ENCODE measurements around the gene RBM8A. TPM values are rescaled to one million over a fixed set of nuclear protein-coding genes. Genes with fewer than 3 reads are reported as not detected.

The RBM8A gene
- total RNA-seq, 3 donors from 2014 or later (not counting 1 experiment from before 2014, with no cell fraction given) = 172 to 204 (median 200) TPM

DNA sequence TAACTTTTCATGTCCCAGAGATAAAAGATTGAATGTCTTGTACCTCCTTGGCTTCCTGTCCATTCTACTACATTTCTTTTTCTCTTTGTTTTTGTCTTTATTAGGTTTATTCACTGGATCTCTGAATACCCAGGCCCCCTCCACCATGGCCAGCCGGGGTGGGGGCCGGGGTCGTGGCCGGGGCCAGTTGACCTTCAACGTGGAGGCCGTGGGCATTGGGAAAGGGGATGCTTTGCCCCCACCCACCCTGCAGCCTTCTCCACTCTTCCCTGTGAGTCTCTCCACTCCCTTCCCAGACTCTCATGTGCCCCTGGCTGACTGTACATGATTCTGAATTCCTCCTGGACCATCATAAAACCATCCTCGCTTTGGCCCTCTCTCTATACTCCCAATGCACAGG, 47.4 kb upstream of the RBM8A start:
- peaks cover 6% of the 10 kb centered on the region for H3K36me3 ChIP-seq (ENCODE audit: control insufficient read depth, insufficient read depth, low read length)
- H3K27me3 ChIP-seq (ENCODE audit: control insufficient read depth, insufficient read depth, low read length) = no peaks in the 10 kb centered on the region
- peaks cover 4 to 23% of the 10 kb centered on the region in 2 donors for H3K4me1 Mint-ChIP-seq
- H3K4me3 Mint-ChIP-seq = no peak overlapping the region
- no peaks in the 10 kb centered on the region for H3K9me3 ChIP-seq (ENCODE audit: control insufficient read depth, insufficient read depth, low read length)
- ATAC-seq (no peak), DNase-seq (no peak)
- H3K4me1 ChIP-seq (ENCODE audit: control insufficient read depth, insufficient read depth, low read length) = peaks cover 27% of the 10 kb centered on the region
- TF ChIP-seq, protein P1, sequence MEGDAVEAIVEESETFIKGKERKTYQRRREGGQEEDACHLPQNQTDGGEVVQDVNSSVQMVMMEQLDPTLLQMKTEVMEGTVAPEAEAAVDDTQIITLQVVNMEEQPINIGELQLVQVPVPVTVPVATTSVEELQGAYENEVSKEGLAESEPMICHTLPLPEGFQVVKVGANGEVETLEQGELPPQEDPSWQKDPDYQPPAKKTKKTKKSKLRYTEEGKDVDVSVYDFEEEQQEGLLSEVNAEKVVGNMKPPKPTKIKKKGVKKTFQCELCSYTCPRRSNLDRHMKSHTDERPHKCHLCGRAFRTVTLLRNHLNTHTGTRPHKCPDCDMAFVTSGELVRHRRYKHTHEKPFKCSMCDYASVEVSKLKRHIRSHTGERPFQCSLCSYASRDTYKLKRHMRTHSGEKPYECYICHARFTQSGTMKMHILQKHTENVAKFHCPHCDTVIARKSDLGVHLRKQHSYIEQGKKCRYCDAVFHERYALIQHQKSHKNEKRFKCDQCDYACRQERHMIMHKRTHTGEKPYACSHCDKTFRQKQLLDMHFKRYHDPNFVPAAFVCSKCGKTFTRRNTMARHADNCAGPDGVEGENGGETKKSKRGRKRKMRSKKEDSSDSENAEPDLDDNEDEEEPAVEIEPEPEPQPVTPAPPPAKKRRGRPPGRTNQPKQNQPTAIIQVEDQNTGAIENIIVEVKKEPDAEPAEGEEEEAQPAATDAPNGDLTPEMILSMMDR (IDR thresholded peaks at IDR 0.05) = no peak
- intact Hi-C loops (cut with micrococcal nuclease) = loop anchor here (5.0 kb wide), 2 partner anchors 47 to 127 kb away; partner anchors contain the start of genes NUDT17 and RBM8A
- H3K27me3 Mint-ChIP-seq (ENCODE audit: low read depth in 2 of 2) = no peaks in the 10 kb centered on the region
- no peaks in the 10 kb centered on the region for H3K9me3 Mint-ChIP-seq
- over 99% methylated on average over 7 of the region's 7 CpGs for WGBS (ENCODE audit: insufficient coverage)
- H3K27ac ChIP-seq (ENCODE audit: low read length) = no peak overlapping the region
- peak overlapping the region; percentile 45 to 54 for H3K27ac Mint-ChIP-seq
- H3K4me3 ChIP-seq (ENCODE audit: low read length) = no peak overlapping the region
- H3K36me3 Mint-ChIP-seq = no peaks in the 10 kb centered on the region

DNA sequence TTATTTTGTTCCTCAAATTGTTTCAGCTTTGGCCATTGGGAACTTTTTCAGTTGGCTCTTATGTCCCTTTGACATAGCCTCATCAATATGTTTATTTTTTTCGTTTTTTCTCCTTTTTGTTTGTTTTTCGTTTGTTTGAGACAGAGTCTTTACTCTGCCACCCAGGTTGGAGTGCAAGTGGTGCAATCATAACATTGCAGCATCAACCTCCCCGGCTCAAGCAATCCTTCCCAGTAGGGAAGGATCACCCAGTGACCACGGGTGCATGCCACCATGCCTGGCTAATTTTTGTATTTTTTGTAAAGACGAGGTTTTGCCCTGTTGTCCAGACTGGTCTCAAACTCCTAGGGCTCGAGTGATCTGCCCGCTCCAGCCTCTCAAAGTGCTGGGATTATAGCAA, 45.3 kb upstream of the RBM8A start:
- Histone ChIP-seq H3K4me3 (ENCODE audit: low read length) (no peak overlapping the region), H3K36me3 (ENCODE audit: control insufficient read depth, insufficient read depth, low read length) (peaks cover 6% of the 10 kb centered on the region), H3K27ac (ENCODE audit: low read length) (no peak overlapping the region), H3K9me3 (ENCODE audit: control insufficient read depth, insufficient read depth, low read length) (no peaks in the 10 kb centered on the region), H3K4me1 (ENCODE audit: control insufficient read depth, insufficient read depth, low read length) (peaks cover 7% of the 10 kb centered on the region), H3K27me3 (ENCODE audit: control insufficient read depth, insufficient read depth, low read length) (no peaks in the 10 kb centered on the region)
- DNase-seq = no peak
- peaks cover 4 to 31% of the 10 kb centered on the region in 2 donors for H3K4me1 Mint-ChIP-seq
- no peaks in the 10 kb centered on the region for H3K9me3 Mint-ChIP-seq
- no peak overlapping the region for H3K27ac Mint-ChIP-seq
- intact Hi-C loops (cut with micrococcal nuclease) = no loop called here
- TF ChIP-seq, protein P1 (IDR thresholded peaks at IDR 0.05) = no peak
- WGBS (ENCODE audit: insufficient coverage) = 95% methylated on average over 7 of the region's 7 CpGs
- no peak for ATAC-seq
- H3K4me3 Mint-ChIP-seq = no peak overlapping the region
- H3K36me3 Mint-ChIP-seq = peaks cover 5% of the 10 kb centered on the region
- no peaks in the 10 kb centered on the region for H3K27me3 Mint-ChIP-seq (ENCODE audit: low read depth in 2 of 2)

DNA sequence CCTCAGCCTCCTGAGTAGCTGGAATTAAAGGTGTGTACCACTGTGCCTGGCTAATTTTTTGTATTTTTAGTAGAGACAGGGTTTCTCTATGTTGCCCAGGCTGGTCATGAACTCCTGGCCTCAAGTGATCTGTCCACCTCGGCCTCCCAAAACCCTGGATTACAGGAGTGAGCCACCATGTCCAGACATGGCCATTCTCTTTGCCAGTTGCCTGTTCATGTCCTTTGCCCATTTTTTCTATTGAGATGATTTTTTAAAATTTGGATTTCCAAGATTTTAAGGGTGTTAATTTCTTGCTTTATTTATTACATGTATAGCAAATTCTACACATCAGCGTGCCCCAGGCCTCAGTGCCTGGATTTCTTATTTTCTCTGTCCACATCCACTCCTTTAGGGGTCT, 40.0 kb upstream of the RBM8A start:
- peaks cover 8% of the 10 kb centered on the region for H3K36me3 Mint-ChIP-seq
- Histone ChIP-seq H3K27ac (ENCODE audit: low read length) (no peak overlapping the region), H3K27me3 (ENCODE audit: control insufficient read depth, insufficient read depth, low read length) (no peaks in the 10 kb centered on the region), H3K9me3 (ENCODE audit: control insufficient read depth, insufficient read depth, low read length) (no peaks in the 10 kb centered on the region), H3K4me1 (ENCODE audit: control insufficient read depth, insufficient read depth, low read length) (peaks cover 18% of the 10 kb centered on the region), H3K4me3 (ENCODE audit: low read length) (no peak overlapping the region), H3K36me3 (ENCODE audit: control insufficient read depth, insufficient read depth, low read length) (no peaks in the 10 kb centered on the region)
- H3K27me3 Mint-ChIP-seq (ENCODE audit: low read depth in 2 of 2) = no peaks in the 10 kb centered on the region
- no peak for ATAC-seq
- TF ChIP-seq, protein P1 (IDR thresholded peaks at IDR 0.05) = no peak
- peak overlapping the region in 1 of 2 donors; percentile 36 for H3K27ac Mint-ChIP-seq
- no peaks in the 10 kb centered on the region for H3K9me3 Mint-ChIP-seq
- peaks cover 30 to 48% of the 10 kb centered on the region in 2 donors for H3K4me1 Mint-ChIP-seq
- 100% methylated on average over 1 of the region's 2 CpGs for WGBS (ENCODE audit: insufficient coverage)
- no peak overlapping the region for H3K4me3 Mint-ChIP-seq
- DNase-seq = no peak
- intact Hi-C loops (cut with micrococcal nuclease) = no loop called here
